ENCODE results near the gene KCMF1. TPM values are rescaled to one million over a fixed set of nuclear protein-coding genes. Genes with fewer than 3 reads are reported as not detected.

The KCMF1 gene
- total RNA-seq, 2 donors from 2014 or later = 96.1 to 117 TPM

GRCh38 chr2:85073033-85073432, 102.1 kb downstream of the KCMF1 start:
- H3K4me3 Mint-ChIP-seq = no peak overlapping the region
- DNase-seq (ENCODE audit: low spot score) (no peak), ATAC-seq (no peak)
- no peaks in the 10 kb centered on the region for H3K4me1 Mint-ChIP-seq (ENCODE audit: low read depth in 2 of 2)
- H3K27me3 Mint-ChIP-seq = peaks cover 9 to 14% of the 10 kb centered on the region in 2 donors
- H3K27ac Mint-ChIP-seq = no peak overlapping the region
- H3K36me3 Mint-ChIP-seq = no peaks in the 10 kb centered on the region
- H3K9me3 Mint-ChIP-seq = no peaks in the 10 kb centered on the region

GRCh38 chr2:85076618-85077274, 105.8 kb downstream of the KCMF1 start:
- Mint-ChIP-seq H3K4me3 (no peak overlapping the region), H3K27ac (no peak overlapping the region), H3K9me3 (no peaks in the 10 kb centered on the region), H3K36me3 (no peaks in the 10 kb centered on the region), H3K4me1 (ENCODE audit: low read depth in 2 of 2) (no peaks in the 10 kb centered on the region), H3K27me3 (peaks cover 14% of the 10 kb centered on the region in 2 donors)
- peak in 1 of 2 donors; percentile 32 for ATAC-seq
- no peak for DNase-seq (ENCODE audit: low spot score)

GRCh38 chr2:85077859-85078419, 107.0 kb downstream of the KCMF1 start:
- Mint-ChIP-seq H3K27me3 (peaks cover 21 to 22% of the 10 kb centered on the region in 2 donors), H3K9me3 (no peaks in the 10 kb centered on the region), H3K4me1 (ENCODE audit: low read depth in 2 of 2) (no peaks in the 10 kb centered on the region), H3K4me3 (no peak overlapping the region), H3K27ac (no peak overlapping the region), H3K36me3 (no peaks in the 10 kb centered on the region)
- DNase-seq (ENCODE audit: low spot score) (no peak), ATAC-seq (no peak)

- Mint-ChIP-seq H3K27ac (no peak overlapping the region), H3K4me1 (ENCODE audit: low read depth in 2 of 2) (no peaks in the 10 kb centered on the region), H3K36me3 (no peaks in the 10 kb centered on the region), H3K9me3 (no peaks in the 10 kb centered on the region), H3K4me3 (no peak overlapping the region), H3K27me3 (peaks cover 24 to 27% of the 10 kb centered on the region in 2 donors)
- peak in 1 of 2 donors; percentile 36 for ATAC-seq
- DNase-seq (ENCODE audit: low spot score) = no peak
These were observed 107.6 kb downstream of the KCMF1 start for GRCh38 chr2:85078536-85078935.

GRCh38 chr2:85083092-85083491, 112.1 kb downstream of the KCMF1 start:
- ATAC-seq = no peak
- Mint-ChIP-seq H3K4me1 (ENCODE audit: low read depth in 2 of 2) (no peaks in the 10 kb centered on the region), H3K36me3 (no peaks in the 10 kb centered on the region), H3K9me3 (no peaks in the 10 kb centered on the region), H3K4me3 (no peak overlapping the region), H3K27me3 (peaks cover 25 to 29% of the 10 kb centered on the region in 2 donors), H3K27ac (no peak overlapping the region)
- DNase-seq (ENCODE audit: low spot score) = no peak

- Mint-ChIP-seq H3K9me3 (no peaks in the 10 kb centered on the region), H3K4me3 (no peak overlapping the region), H3K36me3 (no peaks in the 10 kb centered on the region), H3K4me1 (ENCODE audit: low read depth in 2 of 2) (no peaks in the 10 kb centered on the region), H3K27ac (no peak overlapping the region), H3K27me3 (peaks cover 28 to 29% of the 10 kb centered on the region in 2 donors)
- DNase-seq (ENCODE audit: low spot score) (no peak), ATAC-seq (no peak)
These were observed 114.6 kb downstream of the KCMF1 start for GRCh38 chr2:85085563-85085962.

- no peaks in the 10 kb centered on the region for H3K36me3 Mint-ChIP-seq
- H3K27me3 Mint-ChIP-seq = peaks cover 19 to 24% of the 10 kb centered on the region in 2 donors
- no peak overlapping the region for H3K27ac Mint-ChIP-seq
- DNase-seq (ENCODE audit: low spot score) (no peak), ATAC-seq (no peak)
- no peaks in the 10 kb centered on the region for H3K9me3 Mint-ChIP-seq
- no peak overlapping the region for H3K4me3 Mint-ChIP-seq
- no peaks in the 10 kb centered on the region for H3K4me1 Mint-ChIP-seq (ENCODE audit: low read depth in 2 of 2)
These were observed 116.6 kb downstream of the KCMF1 start for GRCh38 chr2:85087541-85087940.

GRCh38 chr2:85088921-85089320, 118.0 kb downstream of the KCMF1 start:
- Mint-ChIP-seq H3K4me3 (no peak overlapping the region), H3K36me3 (no peaks in the 10 kb centered on the region), H3K27me3 (peaks cover 8 to 11% of the 10 kb centered on the region in 2 donors), H3K27ac (no peak overlapping the region), H3K4me1 (ENCODE audit: low read depth in 2 of 2) (no peaks in the 10 kb centered on the region), H3K9me3 (no peaks in the 10 kb centered on the region)
- no peak for ATAC-seq
- DNase-seq (ENCODE audit: low spot score) = no peak

GRCh38 chr2:85089585-85089984, 118.6 kb downstream of the KCMF1 start:
- no peaks in the 10 kb centered on the region for H3K9me3 Mint-ChIP-seq
- no peak overlapping the region for H3K4me3 Mint-ChIP-seq

GRCh38 chr2:85091838-85092237, 120.9 kb downstream of the KCMF1 start:
- Mint-ChIP-seq H3K27ac (no peak overlapping the region), H3K9me3 (no peaks in the 10 kb centered on the region), H3K36me3 (no peaks in the 10 kb centered on the region), H3K4me1 (ENCODE audit: low read depth in 2 of 2) (no peaks in the 10 kb centered on the region), H3K27me3 (peaks cover 2 to 15% of the 10 kb centered on the region in 2 donors), H3K4me3 (no peak overlapping the region)
- DNase-seq (ENCODE audit: low spot score) (no peak), ATAC-seq (no peak)

More at GRCh38 chr2:85089585-85089984, 118.6 kb downstream of the KCMF1 start:
- DNase-seq (ENCODE audit: low spot score) (no peak), ATAC-seq (peak in 1 of 2 donors; percentile 40)
- Mint-ChIP-seq H3K27me3 (peaks cover 5% of the 10 kb centered on the region in 2 donors), H3K36me3 (no peaks in the 10 kb centered on the region), H3K4me1 (ENCODE audit: low read depth in 2 of 2) (no peaks in the 10 kb centered on the region), H3K27ac (no peak overlapping the region)

- Mint-ChIP-seq H3K27me3 (peaks cover 25 to 26% of the 10 kb centered on the region in 2 donors), H3K4me1 (ENCODE audit: low read depth in 2 of 2) (no peaks in the 10 kb centered on the region), H3K27ac (no peak overlapping the region), H3K4me3 (no peak overlapping the region), H3K36me3 (no peaks in the 10 kb centered on the region), H3K9me3 (no peaks in the 10 kb centered on the region)
- DNase-seq (ENCODE audit: low spot score) (no peak), ATAC-seq (no peak)
These were observed 124.1 kb downstream of the KCMF1 start for GRCh38 chr2:85095094-85095493.

- H3K36me3 Mint-ChIP-seq = no peaks in the 10 kb centered on the region
- ATAC-seq (no peak), DNase-seq (ENCODE audit: low spot score) (no peak)
- no peak overlapping the region for H3K27ac Mint-ChIP-seq
- H3K4me3 Mint-ChIP-seq = no peak overlapping the region
- no peaks in the 10 kb centered on the region for H3K4me1 Mint-ChIP-seq (ENCODE audit: low read depth in 2 of 2)
- H3K9me3 Mint-ChIP-seq = no peaks in the 10 kb centered on the region
- peaks cover 30 to 35% of the 10 kb centered on the region in 2 donors for H3K27me3 Mint-ChIP-seq
These were observed 125.7 kb downstream of the KCMF1 start for GRCh38 chr2:85096616-85097015.

- H3K36me3 Mint-ChIP-seq = no peaks in the 10 kb centered on the region
- peaks cover 20 to 31% of the 10 kb centered on the region in 2 donors for H3K27me3 Mint-ChIP-seq
- DNase-seq (ENCODE audit: low spot score) (no peak), ATAC-seq (peak; percentile 82 to 88)
- no peak overlapping the region for H3K4me3 Mint-ChIP-seq
- no peaks in the 10 kb centered on the region for H3K9me3 Mint-ChIP-seq
- peaks cover 0 to 9% of the 10 kb centered on the region in 2 donors for H3K4me1 Mint-ChIP-seq (ENCODE audit: low read depth in 2 of 2)
- H3K27ac Mint-ChIP-seq = no peak overlapping the region
These were observed 133.3 kb downstream of the KCMF1 start for GRCh38 chr2:85104228-85104627.

GRCh38 chr2:85106489-85107180, 135.7 kb downstream of the KCMF1 start:
- ATAC-seq (no peak), DNase-seq (ENCODE audit: low spot score) (no peak)
- H3K4me1 Mint-ChIP-seq (ENCODE audit: low read depth in 2 of 2) = peaks cover 0 to 9% of the 10 kb centered on the region in 2 donors
- no peak overlapping the region for H3K4me3 Mint-ChIP-seq
- H3K27ac Mint-ChIP-seq = no peak overlapping the region
- no peaks in the 10 kb centered on the region for H3K9me3 Mint-ChIP-seq
- no peaks in the 10 kb centered on the region for H3K36me3 Mint-ChIP-seq
- H3K27me3 Mint-ChIP-seq = peaks cover 24% of the 10 kb centered on the region in 2 donors

All from natural killer cell treated with Interleukin-12 subunit alpha and Interleukin-12 subunit beta and Interleukin-15 and Interleukin-18, amount 100 ng/mL, for 72 hours (primary cell).